Measurements from ENCODE around the gene APOF. TPM values are rescaled to one million over a fixed set of nuclear protein-coding genes. Genes with fewer than 3 reads are reported as not detected.

APOF gene
- total and polyA plus RNA-seq, 9 of the 15 experiments (the other 6 are each of a cell fraction or from before 2014, with no cell fraction given): 0.09 to 0.15 (median 0.12) TPM; not detected in 5

DNA sequence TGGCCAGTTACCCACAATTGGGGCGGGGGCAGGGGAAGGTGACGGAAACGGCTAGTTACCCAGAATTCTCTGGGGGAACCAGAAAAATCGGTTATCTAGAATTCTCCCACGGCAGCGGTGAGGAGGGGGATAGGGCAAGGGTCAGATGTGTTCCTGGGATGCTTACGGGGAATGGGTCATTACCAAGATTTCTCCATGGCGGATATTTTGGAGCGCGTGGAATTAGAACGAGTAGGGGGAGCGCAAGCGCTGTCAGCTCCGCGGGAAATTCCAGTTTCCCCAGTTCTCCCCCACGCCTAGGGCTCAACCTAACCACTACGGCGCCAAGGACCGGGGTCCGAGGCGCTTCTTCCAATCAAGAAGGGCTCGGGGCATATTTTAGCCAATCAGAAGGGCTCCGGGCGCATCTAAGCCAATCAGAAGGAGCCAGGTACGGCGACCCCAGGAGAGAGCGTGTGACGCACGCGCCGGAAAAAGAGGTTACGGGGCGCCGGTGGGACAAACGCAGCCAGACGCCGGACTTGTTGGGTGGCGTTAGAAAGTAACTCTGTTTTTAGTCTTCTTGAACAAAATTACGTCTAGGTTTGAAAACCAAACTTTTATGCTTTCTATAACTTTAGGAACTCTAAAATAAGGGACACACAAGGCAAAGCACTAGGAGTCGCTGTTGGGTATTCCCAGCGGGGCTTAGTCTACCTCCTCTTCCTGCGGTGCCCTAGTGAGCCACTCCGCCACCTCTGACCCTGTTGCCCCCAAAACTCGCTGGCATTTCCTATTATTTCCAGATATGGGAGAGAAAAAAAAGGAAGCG, 28.8 kb downstream of the APOF start, which contains the start of gene PAN2 (continued):
- TF ChIP-seq RBM25 (IDR thresholded peaks at IDR 0.05; ENCODE audit: low read depth, low read length, severe bottlenecking) (peak; percentile 91), CCNT2 (IDR thresholded peaks at IDR 0.05; ENCODE audit: borderline replicate concordance, extremely low read depth, insufficient read length, low read depth, low read length) (peak; percentile 49), ZKSCAN8 (CRISPR knock-in tag; IDR thresholded peaks at IDR 0.05) (peak; percentile 79; the same call in 1 of the 2 replicates), ETS2 (tag; IDR thresholded peaks at IDR 0.05; ENCODE audit: borderline replicate concordance, poor library complexity, severe bottlenecking) (no peak), NCOA4 (IDR thresholded peaks at IDR 0.05; ENCODE audit: partially characterized antibody) (no peak), HSF4 (CRISPR knock-in tag; IDR thresholded peaks at IDR 0.05; ENCODE audit: borderline replicate concordance) (0 out of 2 replicates have a peak, but pooled peaks have one; percentile 64), NFIC (IDR thresholded peaks at IDR 0.05) (no peak; the same call in 1 of the 2 replicates), YBX1 (IDR thresholded peaks at IDR 0.05) (no peak), RBM34 (IDR thresholded peaks at IDR 0.05; ENCODE audit: borderline replicate concordance, insufficient read depth, low read length) (no peak), ZNF175 (CRISPR knock-in tag; IDR thresholded peaks at IDR 0.05; ENCODE audit: low read depth) (peak; percentile 68; the same call in 1 of the 2 replicates), CBFA2T3 (IDR thresholded peaks at IDR 0.05) (no peak), ZNF165 (CRISPR knock-in tag; IDR thresholded peaks at IDR 0.05; ENCODE audit: borderline replicate concordance) (no peak), ZNF764 (CRISPR knock-in tag; IDR thresholded peaks at IDR 0.05; ENCODE audit: low read depth) (peak; percentile 72; the same call in 1 of the 2 replicates)
- TF ChIP-seq, protein P1, sequence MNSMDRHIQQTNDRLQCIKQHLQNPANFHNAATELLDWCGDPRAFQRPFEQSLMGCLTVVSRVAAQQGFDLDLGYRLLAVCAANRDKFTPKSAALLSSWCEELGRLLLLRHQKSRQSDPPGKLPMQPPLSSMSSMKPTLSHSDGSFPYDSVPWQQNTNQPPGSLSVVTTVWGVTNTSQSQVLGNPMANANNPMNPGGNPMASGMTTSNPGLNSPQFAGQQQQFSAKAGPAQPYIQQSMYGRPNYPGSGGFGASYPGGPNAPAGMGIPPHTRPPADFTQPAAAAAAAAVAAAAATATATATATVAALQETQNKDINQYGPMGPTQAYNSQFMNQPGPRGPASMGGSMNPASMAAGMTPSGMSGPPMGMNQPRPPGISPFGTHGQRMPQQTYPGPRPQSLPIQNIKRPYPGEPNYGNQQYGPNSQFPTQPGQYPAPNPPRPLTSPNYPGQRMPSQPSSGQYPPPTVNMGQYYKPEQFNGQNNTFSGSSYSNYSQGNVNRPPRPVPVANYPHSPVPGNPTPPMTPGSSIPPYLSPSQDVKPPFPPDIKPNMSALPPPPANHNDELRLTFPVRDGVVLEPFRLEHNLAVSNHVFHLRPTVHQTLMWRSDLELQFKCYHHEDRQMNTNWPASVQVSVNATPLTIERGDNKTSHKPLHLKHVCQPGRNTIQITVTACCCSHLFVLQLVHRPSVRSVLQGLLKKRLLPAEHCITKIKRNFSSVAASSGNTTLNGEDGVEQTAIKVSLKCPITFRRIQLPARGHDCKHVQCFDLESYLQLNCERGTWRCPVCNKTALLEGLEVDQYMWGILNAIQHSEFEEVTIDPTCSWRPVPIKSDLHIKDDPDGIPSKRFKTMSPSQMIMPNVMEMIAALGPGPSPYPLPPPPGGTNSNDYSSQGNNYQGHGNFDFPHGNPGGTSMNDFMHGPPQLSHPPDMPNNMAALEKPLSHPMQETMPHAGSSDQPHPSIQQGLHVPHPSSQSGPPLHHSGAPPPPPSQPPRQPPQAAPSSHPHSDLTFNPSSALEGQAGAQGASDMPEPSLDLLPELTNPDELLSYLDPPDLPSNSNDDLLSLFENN (IDR thresholded peaks at IDR 0.05; ENCODE audit: low read depth in 2 of 2, low read length in 2 of 2): peak in 1 of 2 experiments; percentile 46; a peak in 1 of 4 replicates
- TF ChIP-seq, protein P2, sequence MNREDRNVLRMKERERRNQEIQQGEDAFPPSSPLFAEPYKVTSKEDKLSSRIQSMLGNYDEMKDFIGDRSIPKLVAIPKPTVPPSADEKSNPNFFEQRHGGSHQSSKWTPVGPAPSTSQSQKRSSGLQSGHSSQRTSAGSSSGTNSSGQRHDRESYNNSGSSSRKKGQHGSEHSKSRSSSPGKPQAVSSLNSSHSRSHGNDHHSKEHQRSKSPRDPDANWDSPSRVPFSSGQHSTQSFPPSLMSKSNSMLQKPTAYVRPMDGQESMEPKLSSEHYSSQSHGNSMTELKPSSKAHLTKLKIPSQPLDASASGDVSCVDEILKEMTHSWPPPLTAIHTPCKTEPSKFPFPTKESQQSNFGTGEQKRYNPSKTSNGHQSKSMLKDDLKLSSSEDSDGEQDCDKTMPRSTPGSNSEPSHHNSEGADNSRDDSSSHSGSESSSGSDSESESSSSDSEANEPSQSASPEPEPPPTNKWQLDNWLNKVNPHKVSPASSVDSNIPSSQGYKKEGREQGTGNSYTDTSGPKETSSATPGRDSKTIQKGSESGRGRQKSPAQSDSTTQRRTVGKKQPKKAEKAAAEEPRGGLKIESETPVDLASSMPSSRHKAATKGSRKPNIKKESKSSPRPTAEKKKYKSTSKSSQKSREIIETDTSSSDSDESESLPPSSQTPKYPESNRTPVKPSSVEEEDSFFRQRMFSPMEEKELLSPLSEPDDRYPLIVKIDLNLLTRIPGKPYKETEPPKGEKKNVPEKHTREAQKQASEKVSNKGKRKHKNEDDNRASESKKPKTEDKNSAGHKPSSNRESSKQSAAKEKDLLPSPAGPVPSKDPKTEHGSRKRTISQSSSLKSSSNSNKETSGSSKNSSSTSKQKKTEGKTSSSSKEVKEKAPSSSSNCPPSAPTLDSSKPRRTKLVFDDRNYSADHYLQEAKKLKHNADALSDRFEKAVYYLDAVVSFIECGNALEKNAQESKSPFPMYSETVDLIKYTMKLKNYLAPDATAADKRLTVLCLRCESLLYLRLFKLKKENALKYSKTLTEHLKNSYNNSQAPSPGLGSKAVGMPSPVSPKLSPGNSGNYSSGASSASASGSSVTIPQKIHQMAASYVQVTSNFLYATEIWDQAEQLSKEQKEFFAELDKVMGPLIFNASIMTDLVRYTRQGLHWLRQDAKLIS (CRISPR knock-in tag; IDR thresholded peaks at IDR 0.05): peak; percentile 21; the same call in 1 of the 2 replicates
- TF ChIP-seq, protein P3, sequence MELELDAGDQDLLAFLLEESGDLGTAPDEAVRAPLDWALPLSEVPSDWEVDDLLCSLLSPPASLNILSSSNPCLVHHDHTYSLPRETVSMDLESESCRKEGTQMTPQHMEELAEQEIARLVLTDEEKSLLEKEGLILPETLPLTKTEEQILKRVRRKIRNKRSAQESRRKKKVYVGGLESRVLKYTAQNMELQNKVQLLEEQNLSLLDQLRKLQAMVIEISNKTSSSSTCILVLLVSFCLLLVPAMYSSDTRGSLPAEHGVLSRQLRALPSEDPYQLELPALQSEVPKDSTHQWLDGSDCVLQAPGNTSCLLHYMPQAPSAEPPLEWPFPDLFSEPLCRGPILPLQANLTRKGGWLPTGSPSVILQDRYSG (tag; conservative IDR thresholded peaks at IDR 0.05; ENCODE audit: low read depth): peak; percentile 75
- TF ChIP-seq, protein P4, sequence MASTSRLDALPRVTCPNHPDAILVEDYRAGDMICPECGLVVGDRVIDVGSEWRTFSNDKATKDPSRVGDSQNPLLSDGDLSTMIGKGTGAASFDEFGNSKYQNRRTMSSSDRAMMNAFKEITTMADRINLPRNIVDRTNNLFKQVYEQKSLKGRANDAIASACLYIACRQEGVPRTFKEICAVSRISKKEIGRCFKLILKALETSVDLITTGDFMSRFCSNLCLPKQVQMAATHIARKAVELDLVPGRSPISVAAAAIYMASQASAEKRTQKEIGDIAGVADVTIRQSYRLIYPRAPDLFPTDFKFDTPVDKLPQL (IDR thresholded peaks at IDR 0.05; ENCODE audit: extremely low read depth, insufficient read length): no peak

All from K562 (cell line).